HepG2 (cell line): ENCODE data around the gene NXT1. TPM values are rescaled to one million over a fixed set of nuclear protein-coding genes. Genes with fewer than 3 reads are reported as not detected.

ENCODE experiments used
- ATF7-NPFF ChIP-seq: sonication (generic); formaldehyde crosslinking; IDR thresholded peaks from 2 replicates; pipeline ENCODE4 v1.8.1; 2023; ENCODE audit warnings: mild to moderate bottlenecking, low read depth, missing genetic modification reagents, moderate library complexity
- BCL6 ChIP-seq: IDR thresholded peaks from 2 replicates; pipeline ENCODE4 v1.6.1; 2016; ENCODE audit warnings: missing genetic modification reagents, missing compliant biosample characterization
- DZIP1 ChIP-seq: sonication (generic); formaldehyde crosslinking; IDR thresholded peaks from 2 replicates; pipeline ENCODE4 v1.5.0; 2020; ENCODE audit warnings: mild to moderate bottlenecking, missing genetic modification reagents
- FOSL2 ChIP-seq: sonication (generic); formaldehyde crosslinking; IDR thresholded peaks from 2 replicates; pipeline ENCODE4 v1.4.0; 2020; ENCODE audit warnings: missing genetic modification reagents
- IRX3 ChIP-seq: sonication (generic); formaldehyde crosslinking; IDR thresholded peaks from 2 replicates; pipeline ENCODE4 v1.8.1; 2023; ENCODE audit warnings: mild to moderate bottlenecking, low read depth, missing genetic modification reagents, borderline replicate concordance
- KAT7 ChIP-seq: IDR thresholded peaks from 2 replicates; pipeline ENCODE4 v1.6.1; 2018; ENCODE audit warnings: borderline replicate concordance, missing compliant biosample characterization
- POGZ ChIP-seq: sonication (generic); formaldehyde crosslinking; IDR thresholded peaks from 2 replicates; pipeline ENCODE4 v1.4.0; 2020; ENCODE audit warnings: mild to moderate bottlenecking, missing genetic modification reagents
- PPARG ChIP-seq: conservative IDR thresholded peaks from 2 replicates; pipeline ENCODE4 v1.6.1; 2016; ENCODE audit warnings: missing biosample characterization, missing genetic modification reagents
- PRMT3 ChIP-seq: sonication (generic); formaldehyde crosslinking; IDR thresholded peaks from 2 replicates; pipeline ENCODE4 v1.8.1; 2022; ENCODE audit warnings: low read depth, mild to moderate bottlenecking, moderate library complexity, missing genetic modification reagents, borderline replicate concordance
- RBAK ChIP-seq: sonication (generic); formaldehyde crosslinking; IDR thresholded peaks from 2 replicates; pipeline ENCODE4 v1.5.1; 2020; ENCODE audit warnings: mild to moderate bottlenecking, missing genetic modification reagents
- SRSF9 ChIP-seq: fragments of 200-400 bp; formaldehyde crosslinking; IDR thresholded peaks from 2 replicates; pipeline ENCODE4 v1.6.1; 2018; ENCODE audit warnings: borderline replicate concordance, mild to moderate bottlenecking, low read depth, low read length; ENCODE audit not compliant: insufficient read depth, poor library complexity, severe bottlenecking
- TCF12 ChIP-seq, 2 experiments: fragments of 450-650 bp in 1 of 2; sonication (generic) in 1 of 2; formaldehyde crosslinking in 1 of 2; IDR thresholded peaks; 2 replicates each; pipeline versions ENCODE4 v1.6.1 to v1.8.0; 2017 to 2022; ENCODE audit warnings: antibody characterized with exemption in 1 of 2, mild to moderate bottlenecking in 1 of 2, missing genetic modification reagents in 1 of 2, moderate library complexity in 1 of 2
- ZNF224 ChIP-seq: sonication (generic); formaldehyde crosslinking; IDR thresholded peaks from 2 replicates; pipeline ENCODE4 v1.5.0; 2020; ENCODE audit warnings: mild to moderate bottlenecking, missing genetic modification reagents
- ZNF552 ChIP-seq: sonication (generic); formaldehyde crosslinking; IDR thresholded peaks from 2 replicates; pipeline ENCODE4 v1.9.0; 2022; ENCODE audit warnings: missing genetic modification reagents, mild to moderate bottlenecking, borderline replicate concordance
- ZNF816 ChIP-seq: sonication (generic); formaldehyde crosslinking; IDR thresholded peaks from 2 replicates; pipeline ENCODE4 v1.8.0; 2022; ENCODE audit warnings: missing genetic modification reagents, mild to moderate bottlenecking, borderline replicate concordance
- ZSCAN25 ChIP-seq: sonication (generic); formaldehyde crosslinking; IDR thresholded peaks from 2 replicates; pipeline ENCODE4 v1.8.0; 2022; ENCODE audit warnings: mild to moderate bottlenecking, missing genetic modification reagents
- polyA plus RNA-seq, 8 experiments: library from polyadenylated mRNA; depleted of rRNA in 3 of 8; stranded (reverse) in 7 of 8; unstranded in 1 of 8; fragments of >200 nt; fragmentation: Illumina TruSeq in 4 of 8; extraction: Trizol in 4 of 8; gene quantifications; 2 replicates each; pipeline versions ENCODE4 v1.2.1 to v1.2.3, GENCODE V29; 2011 to 2016; ENCODE audit warnings: low read depth in 4 of 8, missing spikeins in 1 of 8, mixed read lengths in 1 of 8; ENCODE audit not compliant: insufficient read depth in 1 of 8
- total RNA-seq, 5 experiments: library from RNA; depleted of rRNA; stranded (reverse); fragments of >200 nt; fragmentation: Illumina TruSeq; extraction: Trizol; gene quantifications; 2 replicates each; pipeline ENCODE4 v1.2.3, GENCODE V29; 2016; ENCODE audit warnings: low read depth in 1 of 5
- TF ChIP-seq, protein P1 (sequence below): sonication (generic); formaldehyde crosslinking; IDR thresholded peaks from 2 replicates; pipeline ENCODE4 v1.9.0; 2021; ENCODE audit warnings: mild to moderate bottlenecking, missing genetic modification reagents
- TF ChIP-seq, protein P2 (sequence below): sonication (generic); formaldehyde crosslinking; IDR thresholded peaks from 2 replicates; pipeline ENCODE4 v1.4.0; 2020; ENCODE audit warnings: low read depth, mild to moderate bottlenecking, missing genetic modification reagents

Gene NXT1
- total and polyA plus RNA-seq, 2 of the 13 experiments (the other 11 are each of a cell fraction or from before 2014, with no cell fraction given) = 35.6 to 65.9 TPM

- TF ChIP-seq, protein P1, sequence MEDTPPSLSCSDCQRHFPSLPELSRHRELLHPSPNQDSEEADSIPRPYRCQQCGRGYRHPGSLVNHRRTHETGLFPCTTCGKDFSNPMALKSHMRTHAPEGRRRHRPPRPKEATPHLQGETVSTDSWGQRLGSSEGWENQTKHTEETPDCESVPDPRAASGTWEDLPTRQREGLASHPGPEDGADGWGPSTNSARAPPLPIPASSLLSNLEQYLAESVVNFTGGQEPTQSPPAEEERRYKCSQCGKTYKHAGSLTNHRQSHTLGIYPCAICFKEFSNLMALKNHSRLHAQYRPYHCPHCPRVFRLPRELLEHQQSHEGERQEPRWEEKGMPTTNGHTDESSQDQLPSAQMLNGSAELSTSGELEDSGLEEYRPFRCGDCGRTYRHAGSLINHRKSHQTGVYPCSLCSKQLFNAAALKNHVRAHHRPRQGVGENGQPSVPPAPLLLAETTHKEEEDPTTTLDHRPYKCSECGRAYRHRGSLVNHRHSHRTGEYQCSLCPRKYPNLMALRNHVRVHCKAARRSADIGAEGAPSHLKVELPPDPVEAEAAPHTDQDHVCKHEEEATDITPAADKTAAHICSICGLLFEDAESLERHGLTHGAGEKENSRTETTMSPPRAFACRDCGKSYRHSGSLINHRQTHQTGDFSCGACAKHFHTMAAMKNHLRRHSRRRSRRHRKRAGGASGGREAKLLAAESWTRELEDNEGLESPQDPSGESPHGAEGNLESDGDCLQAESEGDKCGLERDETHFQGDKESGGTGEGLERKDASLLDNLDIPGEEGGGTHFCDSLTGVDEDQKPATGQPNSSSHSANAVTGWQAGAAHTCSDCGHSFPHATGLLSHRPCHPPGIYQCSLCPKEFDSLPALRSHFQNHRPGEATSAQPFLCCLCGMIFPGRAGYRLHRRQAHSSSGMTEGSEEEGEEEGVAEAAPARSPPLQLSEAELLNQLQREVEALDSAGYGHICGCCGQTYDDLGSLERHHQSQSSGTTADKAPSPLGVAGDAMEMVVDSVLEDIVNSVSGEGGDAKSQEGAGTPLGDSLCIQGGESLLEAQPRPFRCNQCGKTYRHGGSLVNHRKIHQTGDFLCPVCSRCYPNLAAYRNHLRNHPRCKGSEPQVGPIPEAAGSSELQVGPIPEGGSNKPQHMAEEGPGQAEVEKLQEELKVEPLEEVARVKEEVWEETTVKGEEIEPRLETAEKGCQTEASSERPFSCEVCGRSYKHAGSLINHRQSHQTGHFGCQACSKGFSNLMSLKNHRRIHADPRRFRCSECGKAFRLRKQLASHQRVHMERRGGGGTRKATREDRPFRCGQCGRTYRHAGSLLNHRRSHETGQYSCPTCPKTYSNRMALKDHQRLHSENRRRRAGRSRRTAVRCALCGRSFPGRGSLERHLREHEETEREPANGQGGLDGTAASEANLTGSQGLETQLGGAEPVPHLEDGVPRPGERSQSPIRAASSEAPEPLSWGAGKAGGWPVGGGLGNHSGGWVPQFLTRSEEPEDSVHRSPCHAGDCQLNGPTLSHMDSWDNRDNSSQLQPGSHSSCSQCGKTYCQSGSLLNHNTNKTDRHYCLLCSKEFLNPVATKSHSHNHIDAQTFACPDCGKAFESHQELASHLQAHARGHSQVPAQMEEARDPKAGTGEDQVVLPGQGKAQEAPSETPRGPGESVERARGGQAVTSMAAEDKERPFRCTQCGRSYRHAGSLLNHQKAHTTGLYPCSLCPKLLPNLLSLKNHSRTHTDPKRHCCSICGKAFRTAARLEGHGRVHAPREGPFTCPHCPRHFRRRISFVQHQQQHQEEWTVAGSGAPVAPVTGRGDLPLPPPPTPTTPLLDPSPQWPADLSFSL (CRISPR knock-in tag) = no peak; the same call in 1 of the 2 replicates
- TF ChIP-seq ATF7-NPFF (CRISPR knock-in tag) (peak; percentile 76), FOSL2 (CRISPR knock-in tag) (peak; percentile 33; the same call in 1 of the 2 replicates), SRSF9 (no peak), PPARG (CRISPR knock-in tag) (no peak), BCL6 (CRISPR knock-in tag) (no peak), ZSCAN25 (CRISPR knock-in tag) (peak; percentile 4; the same call in 1 of the 2 replicates), ZNF224 (no peak), ZNF816 (CRISPR knock-in tag) (peak; percentile 26; the same call in 1 of the 2 replicates), DZIP1 (CRISPR knock-in tag) (peak; percentile 90; the same call in 1 of the 2 replicates), PRMT3 (CRISPR knock-in tag) (no peak), POGZ (CRISPR knock-in tag) (no peak), RBAK (CRISPR knock-in tag) (0 out of 2 replicates have a peak, but pooled peaks have one; percentile 17), ZNF552 (CRISPR knock-in tag) (peak; percentile 37; the same call in 1 of the 2 replicates), IRX3 (no peak), KAT7 (CRISPR knock-in tag) (peak; percentile 78; the same call in 1 of the 2 replicates), TCF12 (IDR thresholded peaks at IDR 0.05) (no peak), TCF12 (CRISPR knock-in tag; IDR thresholded peaks at IDR 0.05) (no peak)
- TF ChIP-seq, protein P2, sequence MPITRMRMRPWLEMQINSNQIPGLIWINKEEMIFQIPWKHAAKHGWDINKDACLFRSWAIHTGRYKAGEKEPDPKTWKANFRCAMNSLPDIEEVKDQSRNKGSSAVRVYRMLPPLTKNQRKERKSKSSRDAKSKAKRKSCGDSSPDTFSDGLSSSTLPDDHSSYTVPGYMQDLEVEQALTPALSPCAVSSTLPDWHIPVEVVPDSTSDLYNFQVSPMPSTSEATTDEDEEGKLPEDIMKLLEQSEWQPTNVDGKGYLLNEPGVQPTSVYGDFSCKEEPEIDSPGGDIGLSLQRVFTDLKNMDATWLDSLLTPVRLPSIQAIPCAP (CRISPR knock-in tag) = no peak
These were observed 580 bp downstream of the NXT1 start (continued) for GRCh38 chr20:23350904-23351838.
